SK-N-DZ (cell line): ENCODE data around the gene ERCC3.
"Not testable (repeated sequence)": the region's sequence is repeated elsewhere in the genome, so short reads cannot be mapped to it uniquely, and the experiment has no call there.

Experiments
- DNase-seq: peaks from one replicate; pipeline ENCODE4 v3.0.0-alpha.2; 2015; ENCODE audit warnings: low spot score
- small RNA-seq, 2 experiments: library from RNA; depleted of rRNA; stranded (forward); fragments of <200 nt; gene quantifications; one replicate each; pipeline ENCODE3, GENCODE V24; 2014

Gene ERCC3

GRCh38 chr2:127226520-127227263, 67.3 kb downstream of the ERCC3 start:
- no peak for DNase-seq

DNA sequence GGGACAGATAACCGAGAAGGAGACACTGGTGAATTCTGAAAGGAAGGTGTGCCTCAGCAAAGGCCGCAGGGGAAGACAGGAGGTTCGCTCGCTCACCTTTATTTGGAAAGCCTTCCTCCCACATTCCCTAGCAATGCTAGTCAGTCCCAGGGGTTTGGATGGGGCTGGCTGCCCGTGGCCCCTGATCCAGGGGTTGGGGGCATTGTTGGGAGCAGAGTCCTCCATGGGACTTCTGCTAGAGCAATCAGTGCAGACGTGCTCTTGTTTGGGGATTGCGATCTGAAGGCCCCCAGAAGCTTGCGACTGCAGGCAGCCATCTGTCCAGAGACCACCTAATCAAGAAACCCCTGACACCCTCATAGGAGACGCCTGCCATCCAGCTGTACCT, 67.8 kb downstream of the ERCC3 start:
- DNase-seq = no peak

DNA sequence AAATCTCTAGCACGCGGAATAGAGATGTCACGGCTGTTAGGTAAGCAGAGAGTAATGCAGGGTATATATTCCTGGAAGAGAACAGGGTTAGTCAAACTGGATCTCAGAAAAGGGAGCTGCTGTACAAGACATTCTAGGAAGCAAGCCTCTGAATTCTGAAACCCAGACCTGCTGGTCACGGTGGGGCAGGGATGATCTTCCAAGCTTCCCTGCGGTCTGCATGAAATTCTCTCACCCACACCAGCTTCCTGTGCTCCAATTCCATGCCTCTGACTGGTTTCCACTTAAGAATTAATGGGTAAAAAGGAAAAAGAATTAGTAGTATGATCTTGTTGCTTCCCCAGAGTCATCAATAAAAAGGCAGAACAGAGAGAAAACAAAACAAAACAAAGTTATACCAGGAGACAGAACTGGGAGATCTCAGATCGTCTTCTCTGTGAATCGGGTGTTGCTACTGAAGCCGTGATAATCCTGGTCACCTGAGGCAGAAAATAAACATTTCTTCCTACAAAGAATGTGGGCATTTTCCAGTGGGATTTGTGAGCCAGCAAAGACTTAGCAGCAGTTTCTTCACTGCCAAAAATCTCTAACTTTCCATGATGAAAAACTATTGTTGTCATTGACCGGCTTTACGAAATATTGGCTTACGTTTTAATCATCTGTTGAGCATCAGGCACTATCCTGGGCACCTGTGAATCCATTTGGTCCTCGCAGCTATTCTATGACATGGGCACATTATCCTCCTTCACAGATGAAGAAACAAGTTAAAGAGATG, 68.6 kb downstream of the ERCC3 start:
- no peak for DNase-seq

- DNase-seq = not testable (repeated sequence)
These were observed 69.8 kb downstream of the ERCC3 start for GRCh38 chr2:127224135-127224534.

- peak; percentile 69 for DNase-seq
These were observed 73.0 kb downstream of the ERCC3 start for GRCh38 chr2:127220768-127221527.

DNA sequence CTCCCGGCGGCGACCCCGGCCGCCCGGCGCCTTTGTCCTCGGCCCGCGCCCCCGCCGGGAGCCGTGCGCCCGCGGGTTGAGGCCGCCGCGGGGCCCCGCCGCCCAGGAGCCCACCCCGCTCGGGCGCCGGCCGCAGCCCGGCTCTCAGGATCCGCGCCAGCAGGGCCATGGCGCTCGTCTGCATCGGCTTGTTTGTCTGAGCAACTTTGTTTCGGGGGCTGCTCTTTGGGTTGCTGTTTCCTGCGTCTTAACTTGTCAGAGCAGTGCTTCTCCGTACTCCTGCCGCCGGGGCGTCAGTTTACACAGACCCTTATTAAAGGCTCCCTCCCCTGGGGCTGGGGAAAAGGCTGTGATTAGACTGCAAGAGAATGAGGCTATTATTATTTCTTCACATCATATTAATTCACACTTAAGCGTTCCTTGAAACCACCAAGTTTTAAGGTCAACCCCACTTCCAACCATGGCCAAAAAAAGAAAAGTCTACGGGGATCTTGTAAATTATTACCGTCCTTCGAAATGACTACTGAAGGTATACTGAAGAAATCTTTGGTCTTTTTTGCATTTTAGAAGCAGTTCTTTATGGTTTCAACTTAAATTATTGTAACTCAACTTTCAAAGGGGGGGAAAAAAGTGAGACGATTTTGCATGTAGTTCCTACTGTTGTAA, 73.7 kb downstream of the ERCC3 start, which contains the start of gene CYP27C1:
CYP27C1 (minus strand) TSS at position 198 of the 666 bp plus-strand sequence; CDS start at position 169, 29 bp downstream.
- peak; percentile 61 for DNase-seq

GRCh38 chr2:127219171-127220070, 74.5 kb downstream of the ERCC3 start:
- DNase-seq = peak; percentile 45

DNA sequence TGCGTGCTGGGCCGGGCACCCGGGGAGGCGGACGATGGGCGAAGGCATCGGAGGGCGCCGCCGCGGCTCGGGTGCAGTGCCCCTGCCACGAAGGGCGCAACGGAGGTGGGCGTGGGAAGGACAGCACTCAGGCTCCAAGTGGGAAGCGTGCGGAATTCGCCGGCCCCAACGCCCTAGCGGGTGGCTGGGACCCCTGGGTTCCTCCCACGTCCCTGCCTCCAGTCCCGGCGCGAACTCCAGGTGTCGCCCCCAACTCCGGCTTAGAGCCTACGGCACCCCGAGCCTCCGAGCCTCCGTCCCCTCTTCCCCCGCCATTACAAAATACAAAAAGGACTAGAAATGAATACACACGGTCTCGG, 75.2 kb downstream of the ERCC3 start:
- no peak for DNase-seq

GRCh38 chr2:127217470-127218325, 76.2 kb downstream of the ERCC3 start:
- no peak for DNase-seq

DNA sequence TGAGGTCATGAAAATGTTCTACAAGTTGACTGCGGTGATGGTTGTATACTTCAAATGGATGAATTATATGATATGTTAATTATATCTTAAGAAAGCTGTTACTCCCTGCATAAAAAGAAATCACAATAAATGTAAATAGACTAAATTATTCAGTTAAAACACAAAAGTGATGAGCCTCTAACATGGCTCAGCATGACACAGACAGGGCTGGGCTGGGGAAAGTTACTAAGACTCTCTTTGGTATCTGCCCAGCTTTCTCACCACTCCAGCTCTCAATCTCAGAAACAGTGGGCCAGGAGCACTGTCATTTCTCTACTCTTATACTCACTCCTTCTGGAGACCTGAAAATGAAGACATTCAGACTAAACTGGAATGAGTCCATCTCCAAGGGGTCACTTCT, 77.4 kb downstream of the ERCC3 start:
- no peak for DNase-seq

GRCh38 chr2:127216095-127216494, 77.8 kb downstream of the ERCC3 start:
- no peak for DNase-seq

DNA sequence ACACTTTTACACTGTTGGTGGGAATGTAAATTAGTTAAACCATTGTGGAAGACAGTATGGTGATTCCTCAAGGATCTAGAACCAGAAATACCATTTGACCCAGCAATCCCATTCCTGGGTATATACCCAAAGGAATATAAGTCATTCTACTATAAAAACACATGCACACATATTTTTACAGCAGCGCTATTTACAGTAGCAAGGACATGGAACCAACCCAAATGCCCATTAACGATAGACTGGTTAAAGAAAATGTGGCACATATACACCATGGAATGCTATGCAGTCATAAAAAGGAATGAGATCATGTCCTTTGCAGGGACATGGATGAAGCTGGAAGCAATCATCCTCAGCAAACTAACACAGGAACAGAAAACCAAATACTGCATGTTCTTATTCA, 79.7 kb downstream of the ERCC3 start:
- not testable (repeated sequence) for DNase-seq

- DNase-seq = peak; percentile 85
These were observed 85.6 kb downstream of the ERCC3 start for GRCh38 chr2:127208313-127208712.

Small RNAs within 50 kb of the gene (small RNA-seq; reads per million reads assigned to genes)
- gene RNU6-1147P = 0 to 0.03 reads per million in 2 experiments
